K562 (cell line): ENCODE results near the gene PLOD1. TPM values are rescaled to one million over a fixed set of nuclear protein-coding genes. Genes with fewer than 3 reads are reported as not detected.

ENCODE experiments used
- CEBPB ChIP-seq: fragments of 450-650 bp; IDR thresholded peaks from 2 replicates; pipeline ENCODE4 v1.6.1; 2016; ENCODE audit warnings: missing genetic modification characterization, missing compliant biosample characterization
- ETS1 ChIP-seq: conservative IDR thresholded peaks from 2 replicates; pipeline ENCODE4 v1.6.1; 2011; ENCODE audit warnings: low read depth, mild to moderate bottlenecking, low read length; ENCODE audit not compliant: control insufficient read depth
- FOSL1 ChIP-seq: fragments of 200-800 bp; sonication (Bioruptor generic); conservative IDR thresholded peaks from 2 replicates; pipeline ENCODE4 v1.6.1; 2016; ENCODE audit warnings: missing genetic modification characterization, missing compliant biosample characterization
- FOXJ3 ChIP-seq: sonication (generic); formaldehyde crosslinking; IDR thresholded peaks from 2 replicates; pipeline ENCODE4 v1.4.0; 2020; ENCODE audit warnings: mild to moderate bottlenecking, missing genetic modification reagents
- KDM1A ChIP-seq, 2 experiments: fragments of 450-650 bp; IDR thresholded peaks; 2 replicates each; pipeline ENCODE4 v1.6.1; 2016; ENCODE audit warnings: mild to moderate bottlenecking in 2 of 2
- MYNN ChIP-seq, 2 experiments: sonication (generic); formaldehyde crosslinking in 1 of 2; IDR thresholded peaks; 2 replicates each; pipeline versions ENCODE4 v1.5.0 to v1.6.1; 2016 to 2020; ENCODE audit warnings: antibody characterized with exemption in 1 of 2, missing genetic modification reagents in 1 of 2
- NFIC ChIP-seq: fragments of 450-650 bp; IDR thresholded peaks from 2 replicates; pipeline ENCODE4 v1.6.1; 2017; ENCODE audit warnings: mild to moderate bottlenecking, inconsistent platforms
- PRDM10 ChIP-seq: fragments of 450-650 bp; IDR thresholded peaks from 2 replicates; pipeline ENCODE4 v1.6.1; 2018; ENCODE audit not compliant: partially characterized antibody
- RBFOX2 ChIP-seq: fragments of 200-400 bp; formaldehyde crosslinking; IDR thresholded peaks from 2 replicates; pipeline ENCODE4 v1.6.1; 2017; ENCODE audit warnings: low read depth, mild to moderate bottlenecking, low read length, moderate library complexity
- RUNX1 ChIP-seq: sonication (generic); IDR thresholded peaks from 2 replicates; pipeline ENCODE4 v1.6.1; 2016; ENCODE audit warnings: antibody characterized with exemption, low read depth
- TAF1 ChIP-seq: IDR thresholded peaks from 2 replicates; pipeline ENCODE4 v1.6.1; 2011; ENCODE audit warnings: mild to moderate bottlenecking, low read length, moderate library complexity; ENCODE audit not compliant: insufficient read depth, control insufficient read depth, severe bottlenecking; ENCODE audit errors: extremely low read depth
- TFAP4 ChIP-seq: sonication (generic); formaldehyde crosslinking; IDR thresholded peaks from 2 replicates; pipeline ENCODE4 v1.8.0; 2022; ENCODE audit warnings: missing genetic modification reagents, mild to moderate bottlenecking, moderate library complexity, borderline replicate concordance
- ZBTB7A ChIP-seq: IDR thresholded peaks from 2 replicates; pipeline ENCODE4 v1.6.1; 2011; ENCODE audit warnings: low read depth, mild to moderate bottlenecking, low read length, moderate library complexity, borderline replicate concordance; ENCODE audit not compliant: control insufficient read depth
- ZNF224 ChIP-seq: sonication (generic); formaldehyde crosslinking; IDR thresholded peaks from 2 replicates; pipeline ENCODE4 v1.8.0; 2022; ENCODE audit warnings: mild to moderate bottlenecking, missing genetic modification reagents
- ZNF778 ChIP-seq: fragments of 450-650 bp; formaldehyde crosslinking; IDR thresholded peaks from 2 replicates; pipeline ENCODE4 v1.4.0; 2020; ENCODE audit warnings: mild to moderate bottlenecking, moderate library complexity
- polyA plus RNA-seq, 8 experiments: library from polyadenylated mRNA; depleted of rRNA in 4 of 8; stranded (reverse) in 5 of 8; unstranded in 3 of 8; fragments of >200 nt; fragmentation: Nextera tagmentation in 2 of 8; fragmentation: Illumina TruSeq in 1 of 8; extraction: Ambion mirVana in 2 of 8; extraction: Trizol in 1 of 8; gene quantifications; 2 replicates each; pipeline versions ENCODE4 v1.2.1 to v1.2.3, GENCODE V29; 2011 to 2014; ENCODE audit warnings: inconsistent platforms in 1 of 8, missing spikeins in 1 of 8
- total RNA-seq, 7 experiments: library from RNA; depleted of rRNA in 6 of 7; stranded (reverse); fragments of >200 nt in 6 of 7; fragmentation: Illumina TruSeq in 2 of 7; extraction: Trizol in 2 of 7; gene quantifications; 2 replicates each; pipeline versions ENCODE4 v1.2.1 to v1.2.3, GENCODE V29; 2011 to 2021; ENCODE audit warnings: low replicate concordance in 1 of 7

PLOD1 gene
- total and polyA plus RNA-seq, 9 of the 15 experiments (the other 6 are each of a cell fraction or from before 2014, with no cell fraction given): 16.6 to 90.8 (median 52.7) TPM

- TF ChIP-seq ZNF224 (CRISPR knock-in tag): no peak
- TF ChIP-seq ETS1: 0 out of 2 replicates have a peak, but pooled peaks have one; percentile 29
- TF ChIP-seq RBFOX2: 0 out of 2 replicates have a peak, but pooled peaks have one; percentile 11
- peak; percentile 19; the same call in 1 of the 2 replicates for TF ChIP-seq ZBTB7A
- TF ChIP-seq FOSL1 (tag): peak; percentile 36; the same call in 1 of the 2 replicates
- peak; percentile 73 for TF ChIP-seq CEBPB (tag)
- TF ChIP-seq TAF1: no peak
- TF ChIP-seq TFAP4 (CRISPR knock-in tag): peak; percentile 51; the same call in 1 of the 2 replicates
- peak; percentile 92 for TF ChIP-seq PRDM10
- 0 out of 2 replicates have a peak, but pooled peaks have one; percentile 7 for TF ChIP-seq RUNX1
- peak; percentile 29; the same call in 1 of the 2 replicates for TF ChIP-seq MYNN (IDR thresholded peaks at IDR 0.05)
- TF ChIP-seq MYNN (CRISPR knock-in tag; IDR thresholded peaks at IDR 0.05): no peak
- TF ChIP-seq FOXJ3 (CRISPR knock-in tag): no peak
- TF ChIP-seq KDM1A (IDR thresholded peaks at IDR 0.05): peak in 1 of 2 experiments; percentile 21; a peak in 1 of 4 replicates
- TF ChIP-seq ZNF778: no peak
- peak; percentile 65 for TF ChIP-seq NFIC
Observed at GRCh38 chr1:11938722-11939526, 4.4 kb downstream of the PLOD1 start (continued).
